ENCODE measurements around the gene CNOT10.
"Not testable (repeated sequence)": the region's sequence is repeated elsewhere in the genome, so short reads cannot be mapped to it uniquely, and the experiment has no call there.

The CNOT10 gene, protein sequence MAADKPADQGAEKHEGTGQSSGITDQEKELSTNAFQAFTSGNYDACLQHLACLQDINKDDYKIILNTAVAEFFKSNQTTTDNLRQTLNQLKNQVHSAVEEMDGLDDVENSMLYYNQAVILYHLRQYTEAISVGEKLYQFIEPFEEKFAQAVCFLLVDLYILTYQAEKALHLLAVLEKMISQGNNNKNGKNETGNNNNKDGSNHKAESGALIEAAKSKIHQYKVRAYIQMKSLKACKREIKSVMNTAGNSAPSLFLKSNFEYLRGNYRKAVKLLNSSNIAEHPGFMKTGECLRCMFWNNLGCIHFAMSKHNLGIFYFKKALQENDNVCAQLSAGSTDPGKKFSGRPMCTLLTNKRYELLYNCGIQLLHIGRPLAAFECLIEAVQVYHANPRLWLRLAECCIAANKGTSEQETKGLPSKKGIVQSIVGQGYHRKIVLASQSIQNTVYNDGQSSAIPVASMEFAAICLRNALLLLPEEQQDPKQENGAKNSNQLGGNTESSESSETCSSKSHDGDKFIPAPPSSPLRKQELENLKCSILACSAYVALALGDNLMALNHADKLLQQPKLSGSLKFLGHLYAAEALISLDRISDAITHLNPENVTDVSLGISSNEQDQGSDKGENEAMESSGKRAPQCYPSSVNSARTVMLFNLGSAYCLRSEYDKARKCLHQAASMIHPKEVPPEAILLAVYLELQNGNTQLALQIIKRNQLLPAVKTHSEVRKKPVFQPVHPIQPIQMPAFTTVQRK
- total RNA-seq, result 35.9 to 49.3 (median 44.8) reads per million in 4 donors

DNA sequence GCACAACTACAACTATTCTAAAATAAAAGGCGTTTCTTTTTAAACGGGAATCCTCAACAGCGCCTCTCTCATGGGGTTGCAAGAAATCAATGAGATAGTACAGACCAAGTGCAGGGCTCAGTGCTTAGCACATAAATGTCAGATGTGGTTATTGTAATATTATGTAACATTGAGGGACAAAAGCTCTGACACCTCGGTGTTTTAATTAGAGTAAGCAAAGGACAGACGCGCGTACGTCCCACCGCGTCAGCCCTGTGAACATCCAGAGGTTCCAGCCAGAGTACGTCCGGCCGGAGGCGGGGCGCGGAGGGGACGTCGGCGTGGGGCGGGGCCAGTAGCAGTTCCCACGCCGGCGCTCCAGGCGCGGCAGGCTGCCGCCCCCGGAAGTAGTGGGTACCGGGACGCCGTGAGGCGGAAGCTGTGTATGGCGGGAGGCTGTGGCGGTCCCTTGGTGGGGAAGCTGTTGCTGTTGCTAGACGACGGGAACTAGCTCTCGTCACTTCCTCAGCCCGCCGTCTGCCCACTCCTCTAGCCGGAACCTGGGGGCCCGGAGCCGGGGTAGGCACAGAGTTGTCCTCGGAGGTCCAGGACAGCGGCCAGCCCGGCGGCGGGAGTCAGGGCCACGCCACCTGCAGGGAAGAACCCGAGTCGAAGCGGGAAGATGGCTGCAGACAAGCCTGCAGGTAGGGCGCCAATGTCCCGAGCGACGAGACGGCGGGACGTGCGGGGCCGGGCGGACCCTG lies at the start of gene CNOT10:
Gene CNOT10, plus strand, starts transcription at position 389 of the 743 bp plus-strand sequence. Its CDS starts 273 bp downstream, at position 662.
- DNase-seq, result peak; percentile 93 to 98 (median 94)

DNA sequence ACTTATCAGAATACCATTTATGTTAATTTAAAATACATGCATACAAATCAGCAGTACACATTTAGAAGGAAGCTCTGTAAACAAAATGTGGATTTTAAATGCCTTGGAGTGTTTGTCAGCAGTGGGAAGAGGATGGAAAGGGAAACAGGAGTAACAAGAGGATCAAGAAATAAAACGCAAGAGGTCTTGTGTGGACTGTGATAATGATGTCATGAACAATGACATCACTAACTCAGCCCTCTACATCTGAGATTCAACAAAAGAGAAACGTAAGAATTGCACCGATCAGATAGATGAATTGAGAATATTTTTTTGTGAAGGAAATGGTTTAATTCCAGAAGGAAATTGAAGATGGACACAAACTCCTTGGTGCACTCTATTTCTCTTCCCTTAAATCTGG lies 44.0 kb upstream of the CNOT10 start:
- no peak for DNase-seq

DNA sequence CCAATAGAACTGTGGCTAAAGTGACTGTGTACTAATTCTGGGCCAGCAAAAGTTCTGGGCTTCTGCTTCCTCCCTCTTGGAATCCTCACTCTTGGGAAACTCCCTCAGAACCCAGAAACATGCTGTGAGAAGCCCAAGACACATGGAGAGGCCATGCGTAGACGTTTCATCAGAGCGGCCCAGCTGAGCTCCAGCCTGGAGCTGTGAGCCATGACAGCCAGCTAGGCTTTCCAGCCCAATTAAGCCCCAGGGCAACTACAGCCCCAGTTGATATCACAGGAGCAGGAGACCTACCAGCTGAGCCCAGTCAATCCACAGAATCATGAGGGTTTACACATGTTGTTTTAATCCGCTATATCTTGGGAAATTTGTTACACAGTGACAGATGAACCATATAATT lies 43.6 kb upstream of the CNOT10 start:
- no peak for DNase-seq

DNA sequence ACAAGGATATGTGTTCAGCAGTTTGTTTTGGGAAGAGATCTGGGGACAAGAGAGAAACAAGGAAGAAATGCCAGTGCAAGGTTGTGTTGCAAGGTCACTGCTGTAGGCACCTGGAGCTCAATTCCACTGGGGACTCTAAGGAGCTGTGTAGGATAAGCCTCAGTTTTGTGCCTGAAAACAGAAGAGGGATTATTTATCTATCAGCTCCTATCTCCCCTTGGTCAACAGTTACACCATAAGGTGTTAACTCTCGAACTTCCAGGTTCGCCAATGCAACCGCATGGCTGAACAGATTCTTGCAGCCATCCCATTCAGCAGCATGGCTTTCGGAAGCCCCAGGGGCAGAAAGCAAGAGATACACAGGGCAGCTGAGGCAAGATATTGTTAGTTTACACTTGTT lies 41.6 kb upstream of the CNOT10 start:
- DNase-seq, result no peak

DNA sequence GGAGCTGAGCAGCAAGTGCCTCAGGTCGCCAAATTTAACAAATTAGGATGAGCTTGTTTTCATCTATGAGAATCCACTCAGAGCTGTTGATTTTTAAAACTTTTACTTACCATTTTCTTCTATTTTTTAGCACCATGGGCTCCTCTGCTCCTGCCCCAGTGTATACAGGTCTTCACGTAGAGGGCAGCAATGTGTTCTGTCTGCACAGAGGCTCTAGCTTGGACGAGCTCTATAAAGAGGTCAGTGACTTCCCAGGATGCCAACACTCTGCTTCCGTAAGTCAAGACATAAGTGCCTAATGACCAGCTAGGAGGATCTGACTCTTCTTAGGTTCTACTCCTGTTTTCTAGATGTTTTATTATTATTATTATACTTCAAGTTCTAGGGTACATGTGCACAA lies 41.2 kb upstream of the CNOT10 start:
- DNase-seq, result no peak

DNA sequence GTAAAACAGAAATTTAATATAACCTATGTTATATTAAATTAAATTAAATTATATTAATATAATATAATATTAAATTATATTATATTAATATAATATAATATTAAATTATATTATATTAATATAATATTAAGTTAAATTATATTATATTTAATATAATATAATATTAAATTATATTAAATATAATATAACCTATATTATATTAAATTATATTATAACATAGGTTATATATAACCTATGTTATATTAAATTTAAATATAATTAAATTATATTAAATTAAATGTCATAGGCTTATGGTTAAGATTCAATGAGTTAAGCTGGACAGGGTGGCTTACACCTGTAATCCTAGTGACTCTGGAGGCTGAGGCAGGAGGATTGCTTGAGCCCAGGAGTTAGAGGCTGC lies 40.6 kb upstream of the CNOT10 start:
- no peak for DNase-seq

DNA sequence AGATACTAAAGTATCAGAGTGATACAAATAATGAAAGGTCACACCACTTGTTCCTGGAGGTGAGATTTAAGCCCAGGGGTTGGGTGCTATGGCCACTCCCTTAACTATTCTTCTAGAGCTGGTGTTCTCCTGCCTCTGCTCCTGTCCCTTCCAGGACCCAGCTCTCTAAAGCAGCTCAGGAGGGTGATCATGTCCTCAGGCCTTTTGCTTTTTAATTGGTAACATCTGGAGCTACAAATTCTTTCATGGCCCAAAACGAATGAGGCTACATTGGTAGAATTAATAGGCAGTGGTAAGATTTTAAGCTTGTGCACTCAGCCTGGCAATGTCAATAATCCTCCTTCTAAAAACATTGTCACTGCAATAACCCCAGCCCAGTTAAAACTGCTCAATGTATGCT lies 38.2 kb upstream of the CNOT10 start:
- DNase-seq, result no peak

DNA sequence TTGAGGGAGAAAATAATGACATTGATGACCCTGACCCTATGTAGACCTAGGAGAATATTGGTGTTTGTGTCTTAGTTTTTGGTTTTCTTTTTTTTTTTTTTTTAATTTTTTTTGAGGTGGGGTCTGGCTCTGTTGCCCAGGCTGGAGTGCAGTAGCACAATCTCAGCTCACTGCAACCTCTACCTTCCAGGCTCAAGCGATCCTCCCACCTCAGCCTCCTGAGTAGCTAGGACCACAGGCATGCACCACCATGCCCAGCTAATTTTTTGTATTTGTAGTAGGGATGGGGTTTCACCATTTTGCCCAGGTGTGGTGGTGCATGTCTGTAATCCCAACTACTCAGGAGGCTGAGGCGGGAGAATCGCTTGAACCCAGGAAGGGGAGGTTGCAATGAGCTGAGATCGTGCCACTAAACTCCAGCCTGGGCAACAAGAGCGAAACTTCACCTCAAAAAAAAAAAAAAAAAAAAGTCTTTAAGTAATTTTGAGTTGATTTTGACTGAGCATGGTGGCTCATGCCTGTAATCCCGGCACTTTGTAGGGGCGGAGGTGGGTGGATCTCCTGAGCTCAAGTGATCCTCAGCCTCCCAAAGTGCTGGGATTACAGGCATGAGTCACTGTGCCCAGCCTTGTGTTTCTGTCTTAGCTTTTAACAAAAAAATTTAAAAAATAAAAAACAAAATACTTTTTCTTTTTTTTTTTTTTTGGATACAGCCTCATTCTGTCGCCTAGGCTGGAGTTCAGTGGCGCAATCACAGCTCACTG lies 32.5 kb upstream of the CNOT10 start:
- DNase-seq, result not testable (repeated sequence)

DNA sequence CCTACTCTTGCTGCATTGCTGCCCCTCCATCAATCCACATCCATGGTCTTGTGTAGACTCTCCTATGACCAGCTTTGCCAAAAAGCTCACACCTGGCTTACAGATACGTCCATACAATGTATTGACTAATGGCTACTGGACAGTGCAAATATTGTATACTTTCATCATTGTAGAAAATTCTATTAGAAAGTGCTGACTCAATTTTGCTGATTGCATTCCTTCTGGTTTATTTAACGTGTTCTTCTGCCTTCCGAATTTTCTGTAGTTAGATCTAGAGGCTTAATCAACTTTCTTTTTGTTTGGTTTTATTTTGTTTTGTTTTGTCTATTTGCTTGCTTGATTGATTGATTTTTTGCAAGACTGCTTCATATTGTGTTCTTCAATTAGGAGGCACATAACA lies 29.8 kb upstream of the CNOT10 start:
- no peak for DNase-seq

DNA sequence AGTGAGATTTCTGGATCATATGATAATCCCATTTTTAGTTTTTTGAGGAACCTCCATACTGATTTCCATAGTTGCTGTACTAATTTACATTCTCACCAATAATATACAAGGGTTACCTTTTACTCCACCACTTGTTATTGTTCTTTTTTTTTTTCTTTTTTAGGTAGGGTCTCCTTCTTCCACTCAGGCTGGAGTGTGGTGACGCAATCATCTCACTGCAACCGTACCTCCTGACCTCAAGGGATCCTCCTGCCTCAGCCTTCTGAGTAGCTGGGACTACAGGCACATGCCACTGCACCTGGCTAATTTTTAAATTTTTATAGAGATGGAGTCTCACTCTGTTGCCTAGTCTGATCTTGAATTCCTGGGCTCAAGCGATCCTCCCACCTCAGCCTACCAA lies 24.4 kb upstream of the CNOT10 start:
- DNase-seq, result no peak

DNA sequence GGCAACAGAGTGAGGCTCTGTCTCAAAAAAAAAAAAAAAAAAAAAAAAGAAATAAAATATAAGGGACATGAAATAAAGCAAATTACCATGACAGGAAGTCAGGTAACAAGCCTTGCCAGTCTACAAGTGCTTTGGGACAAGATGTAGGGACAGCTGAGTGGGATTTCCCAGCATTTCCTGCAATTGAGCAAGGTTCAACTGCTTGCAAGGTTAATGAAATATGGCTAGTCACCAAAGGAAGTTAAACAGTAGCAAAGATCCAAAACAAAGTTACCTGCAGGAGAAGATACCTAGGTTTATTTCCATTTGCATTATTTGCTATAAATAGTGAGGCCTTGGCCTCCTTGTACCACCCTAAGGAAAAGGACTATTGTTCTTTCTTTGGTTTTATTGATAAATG lies 22.3 kb upstream of the CNOT10 start:
- DNase-seq, result no peak

DNA sequence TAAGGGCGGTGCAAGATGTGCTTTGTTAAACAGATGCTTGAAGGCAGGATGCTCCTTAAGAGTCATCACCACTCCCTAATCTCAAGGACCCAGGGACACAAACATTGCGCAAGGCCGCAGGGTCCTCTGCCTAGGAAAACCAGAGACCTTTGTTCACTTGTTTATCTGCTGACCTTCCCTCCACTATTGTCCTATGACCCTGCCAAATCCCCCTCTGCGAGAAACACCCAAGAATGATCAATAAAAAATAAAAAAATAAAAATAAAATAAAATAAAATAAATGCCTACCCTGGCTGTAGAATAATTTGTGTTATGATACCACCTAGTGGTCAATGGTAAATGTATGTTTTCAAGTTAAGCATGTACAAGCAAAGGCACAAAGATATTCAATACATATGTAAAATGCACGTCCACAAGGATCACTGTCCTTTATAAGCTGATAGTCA lies 20.3 kb upstream of the CNOT10 start:
- peak in 1 of 5 donors; percentile 29 for DNase-seq

DNA sequence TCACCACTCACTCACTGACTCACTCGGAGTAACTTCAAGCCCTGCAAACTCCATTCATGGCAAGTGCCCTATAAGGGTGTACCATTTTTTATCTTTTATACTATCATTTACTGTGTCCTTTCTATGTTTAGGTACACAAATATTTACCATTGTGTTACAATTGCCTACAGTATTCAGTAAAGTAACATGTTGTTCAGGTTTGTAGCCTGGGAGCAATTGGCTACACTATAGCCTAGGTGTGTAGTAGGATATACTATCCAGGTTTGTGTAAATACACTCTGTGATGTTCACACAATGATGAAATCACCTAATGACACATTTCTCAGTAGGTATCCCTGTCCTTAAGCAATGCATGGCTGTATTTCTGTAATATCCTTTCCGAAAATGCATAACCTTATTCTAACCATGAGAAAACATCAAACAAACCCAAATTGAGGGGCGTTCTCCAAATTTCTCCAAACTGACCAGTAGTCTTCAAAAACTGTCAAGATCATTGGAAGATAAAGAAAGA lies 17.9 kb upstream of the CNOT10 start:
- no peak for DNase-seq

DNA sequence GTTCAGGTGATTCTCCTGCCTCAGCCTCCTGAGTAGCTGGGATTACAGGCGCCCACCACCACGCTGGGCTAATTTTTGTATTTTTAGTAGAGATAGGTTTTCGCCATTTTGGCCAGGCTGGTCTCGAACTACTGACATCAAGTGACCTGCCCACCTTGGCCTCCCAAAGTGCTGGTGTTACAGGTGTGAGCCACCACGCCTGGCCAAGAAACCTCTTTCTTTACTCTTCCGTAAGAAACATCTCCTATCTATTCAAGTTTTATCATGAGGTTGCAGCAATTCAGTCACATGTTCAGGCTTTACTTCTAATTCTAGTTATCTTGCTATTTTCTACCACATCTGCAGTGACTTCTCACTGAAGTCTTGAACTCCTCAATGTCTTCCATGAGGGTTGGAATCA lies 15.8 kb upstream of the CNOT10 start:
- DNase-seq, result not testable (repeated sequence)

DNA sequence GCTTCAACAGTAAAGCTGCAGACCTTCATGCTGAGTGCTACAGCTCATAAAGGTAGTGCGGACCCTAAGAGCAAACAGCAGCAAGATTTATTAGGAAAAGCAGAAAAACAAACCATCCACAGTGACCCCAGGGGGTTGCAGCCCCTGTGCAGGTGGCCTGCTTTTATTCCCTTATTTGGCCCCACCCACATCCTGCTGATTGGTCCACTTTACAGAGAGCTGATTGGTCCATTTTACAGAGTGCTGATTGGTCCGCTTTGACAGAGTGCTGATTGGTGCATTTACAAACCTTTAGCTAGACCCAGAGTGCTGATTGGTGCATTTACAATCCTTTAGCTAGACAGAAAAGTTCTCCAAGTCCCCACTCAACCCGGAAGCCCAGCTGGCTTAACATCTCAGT lies 11.3 kb upstream of the CNOT10 start:
- DNase-seq, result not testable (repeated sequence)

DNA sequence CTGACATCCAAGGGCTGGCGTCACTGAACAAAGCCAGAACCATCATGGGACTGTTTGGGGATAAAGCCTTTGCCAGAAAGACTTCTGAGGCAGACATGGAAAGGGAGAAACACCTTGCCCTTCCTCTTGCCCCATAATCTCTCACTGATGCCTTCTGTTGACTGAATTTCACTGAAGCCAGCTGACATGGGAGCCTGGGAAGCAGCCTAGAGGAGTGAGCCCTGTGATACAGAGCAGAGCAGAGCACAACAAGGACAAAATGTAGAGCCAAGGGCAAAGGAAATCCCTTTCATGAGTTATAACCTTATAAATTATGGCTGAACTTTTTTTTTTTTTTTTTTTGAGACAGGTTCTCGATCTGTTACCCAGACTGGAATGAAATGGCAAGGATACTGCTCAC lies 9.8 kb upstream of the CNOT10 start:
- DNase-seq, result no peak

DNA sequence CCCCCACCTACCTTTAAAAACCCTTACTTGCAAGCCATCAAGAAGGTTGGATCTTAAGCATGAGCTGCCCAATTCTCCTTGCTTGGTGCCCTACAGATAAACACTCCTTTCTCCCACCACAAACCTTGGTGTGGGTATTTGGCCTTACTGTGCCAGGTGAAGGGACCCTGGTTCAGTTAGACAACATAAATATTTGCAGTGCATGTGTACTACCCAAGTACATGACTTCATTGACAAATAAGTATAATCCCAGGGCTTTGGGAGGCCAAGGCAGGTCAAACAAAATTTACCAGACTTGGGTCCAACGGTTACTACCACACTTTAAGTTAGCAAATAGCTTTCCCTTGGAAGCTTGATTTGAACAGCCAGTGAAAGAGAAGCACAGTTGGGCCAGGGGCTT lies 9.3 kb upstream of the CNOT10 start:
- no peak for DNase-seq

DNA sequence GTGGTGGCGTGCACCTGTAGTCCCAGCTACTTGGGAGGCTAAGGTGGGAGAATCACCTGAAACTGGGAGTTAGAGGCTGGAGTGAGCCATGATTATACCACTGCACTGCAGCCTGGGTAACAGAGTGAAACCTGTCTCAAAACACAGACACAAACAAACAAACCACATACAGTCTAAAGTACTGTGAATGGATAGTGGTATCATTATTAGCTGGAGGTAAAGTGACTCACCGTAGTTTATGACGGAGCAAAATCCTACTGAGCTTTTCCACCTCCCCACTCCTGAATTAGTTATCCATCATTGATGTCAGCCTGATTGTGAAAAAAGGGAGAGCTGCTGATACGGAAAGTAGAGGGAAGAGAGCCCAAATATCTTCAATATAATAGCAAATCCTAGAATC lies 3.2 kb upstream of the CNOT10 start:
- DNase-seq, result no peak

DNA sequence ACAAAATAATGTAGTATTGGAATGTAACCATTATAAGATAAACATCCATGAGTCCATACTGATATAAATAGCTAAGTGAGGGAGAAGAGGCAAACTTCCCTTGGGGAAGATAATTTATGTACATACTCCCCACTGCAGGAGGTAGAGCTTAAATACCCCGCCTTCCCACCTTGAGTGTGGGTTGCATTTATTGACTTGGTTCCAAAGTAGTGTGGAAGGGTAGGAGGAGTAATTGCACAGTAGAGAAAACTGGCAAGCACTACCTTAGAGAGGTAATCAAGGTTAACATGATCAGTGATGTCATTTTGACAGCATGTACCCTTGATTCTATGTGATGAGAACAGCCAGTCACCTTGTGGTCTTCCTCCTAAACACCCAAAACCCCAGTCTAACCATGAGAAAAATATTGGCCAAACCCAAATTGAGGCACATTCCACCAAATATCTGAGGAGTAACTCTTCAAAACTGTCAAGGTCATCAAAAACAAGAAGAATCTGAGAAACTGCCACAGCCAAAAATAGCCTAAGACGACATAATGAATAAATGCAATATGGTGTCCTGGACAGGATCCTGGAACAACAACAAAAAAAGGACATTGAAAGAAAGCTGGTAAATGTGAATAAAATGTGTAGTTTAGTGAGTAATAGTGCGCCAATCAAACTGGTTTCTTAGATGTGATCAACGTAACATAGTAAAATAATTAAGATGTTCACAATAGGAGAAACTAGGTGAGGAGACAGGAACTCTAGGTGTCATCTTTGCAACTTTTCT lies 774 bp upstream of the CNOT10 start:
- DNase-seq, result peak in 1 of 5 donors; percentile 6

DNA sequence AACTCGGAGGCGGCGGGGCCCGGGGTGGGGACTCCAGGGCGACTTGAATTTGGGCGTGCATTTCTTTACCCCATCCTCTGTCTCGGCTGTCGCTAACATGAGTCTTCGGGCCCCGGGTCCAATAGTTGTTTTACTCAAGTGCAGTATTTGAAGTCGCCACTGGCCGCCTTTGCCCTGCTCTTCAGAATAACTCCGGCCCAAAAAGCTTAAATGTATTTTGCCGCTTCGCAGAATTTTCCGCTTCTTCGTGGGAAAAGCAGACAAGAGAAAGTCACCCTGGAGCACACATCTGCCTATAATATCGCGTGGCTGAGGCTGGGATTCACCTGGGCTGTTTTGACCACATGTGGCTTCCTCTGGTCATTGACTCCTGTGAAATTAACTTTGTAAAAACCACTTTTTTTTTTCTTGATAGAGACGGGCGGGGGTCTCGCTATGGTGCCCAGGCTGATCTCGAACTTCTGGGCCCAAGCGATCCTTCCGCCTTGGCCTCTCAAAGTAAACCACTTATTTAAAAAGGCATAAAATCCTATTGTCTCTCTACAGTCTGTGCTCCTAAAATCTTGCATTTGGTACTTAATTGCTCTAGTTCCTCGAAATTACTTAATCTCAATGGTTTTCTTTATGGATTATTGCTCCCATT lies 676 bp downstream of the CNOT10 start:
- DNase-seq, result no peak

DNA sequence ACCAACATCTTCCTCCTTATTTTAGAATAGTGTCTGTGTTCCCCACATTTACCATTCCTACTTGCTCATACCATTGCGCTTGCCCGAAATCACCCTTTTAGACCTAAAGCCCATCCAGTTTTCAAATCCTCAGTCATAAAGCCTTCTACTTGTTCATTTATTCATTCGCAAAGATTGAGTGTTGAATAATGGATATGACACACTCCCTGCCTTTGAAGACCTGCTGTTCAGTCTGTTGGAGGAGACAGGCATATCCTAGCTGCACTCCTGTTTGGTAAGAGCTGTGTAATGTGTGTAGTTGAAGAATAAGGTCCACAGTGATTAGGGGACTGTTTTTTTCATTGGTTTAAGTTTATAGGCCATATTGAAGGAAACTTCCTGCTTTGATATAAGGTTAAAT lies 1.7 kb downstream of the CNOT10 start:
- DNase-seq, result no peak
